Activated CD4-positive, alpha-beta T cell treated with anti-CD3 and anti-CD28 coated beads for 36 hours (primary cell): ENCODE measurements around the gene RASGRF2. TPM values are rescaled to one million over a fixed set of nuclear protein-coding genes. Genes with fewer than 3 reads are reported as not detected.

Experiments used
- ATAC-seq: fragments of 200-7000 bp; cut with Tn5 transposase; one replicate; pipeline ENCODE4 v1.10.0; 2021; ENCODE audit warnings: mild to moderate bottlenecking, moderate library complexity
- CTCF ChIA-PET: fragments of 350-600 bp; sonication (Branson Sonifier 250); formaldehyde crosslinking; loops from one replicate; lab custom pipeline; 2021; ENCODE audit warnings: antibody characterized with exemption; lab: Charles Lee
- POLR2A ChIA-PET: fragments of 350-600 bp; sonication (Branson Sonifier 250); formaldehyde crosslinking; loops from one replicate; lab custom pipeline; 2021; ENCODE audit warnings: antibody characterized with exemption, inconsistent platforms; lab: Charles Lee
- DNase-seq: peaks from one replicate; pipeline ENCODE4 v3.0.0-alpha.2; 2020
- H3K27ac Mint-ChIP-seq: one replicate; pipeline ENCODE4 v1.8.0; 2021; ENCODE audit warnings: mixed read lengths
- H3K27me3 Mint-ChIP-seq: one replicate; pipeline ENCODE4 v1.8.0; 2021; ENCODE audit warnings: mixed read lengths
- H3K36me3 Mint-ChIP-seq: one replicate; pipeline ENCODE4 v1.8.0; 2021; ENCODE audit warnings: low read depth, mixed read lengths
- H3K4me1 Mint-ChIP-seq: one replicate; pipeline ENCODE4 v1.8.0; 2021; ENCODE audit warnings: mixed read lengths
- H3K4me3 Mint-ChIP-seq: one replicate; pipeline ENCODE4 v1.8.0; 2021; ENCODE audit warnings: mild to moderate bottlenecking, moderate library complexity, mixed read lengths
- H3K9me3 Mint-ChIP-seq: one replicate; pipeline ENCODE4 v1.8.0; 2021; ENCODE audit warnings: low read depth, mixed read lengths
- intact Hi-C, 2 experiments: fragments of 100-400 bp; cut with DNase I in 1 of 2; cut with micrococcal nuclease in 1 of 2; formaldehyde crosslinking; loops; one replicate each; pipeline versions ENCODE4 v1.14.2 to v1.15.1; 2022 to 2024; cut with DNase I, micrococcal nuclease
- total RNA-seq, 2 experiments: library from RNA; stranded (reverse); gene quantifications; one replicate each; pipeline ENCODE4 v1.2.3, GENCODE V29; 2021

Gene RASGRF2
- total RNA-seq, 2 experiments from 2014 or later, result 8.2 to 14.2 TPM

DNA sequence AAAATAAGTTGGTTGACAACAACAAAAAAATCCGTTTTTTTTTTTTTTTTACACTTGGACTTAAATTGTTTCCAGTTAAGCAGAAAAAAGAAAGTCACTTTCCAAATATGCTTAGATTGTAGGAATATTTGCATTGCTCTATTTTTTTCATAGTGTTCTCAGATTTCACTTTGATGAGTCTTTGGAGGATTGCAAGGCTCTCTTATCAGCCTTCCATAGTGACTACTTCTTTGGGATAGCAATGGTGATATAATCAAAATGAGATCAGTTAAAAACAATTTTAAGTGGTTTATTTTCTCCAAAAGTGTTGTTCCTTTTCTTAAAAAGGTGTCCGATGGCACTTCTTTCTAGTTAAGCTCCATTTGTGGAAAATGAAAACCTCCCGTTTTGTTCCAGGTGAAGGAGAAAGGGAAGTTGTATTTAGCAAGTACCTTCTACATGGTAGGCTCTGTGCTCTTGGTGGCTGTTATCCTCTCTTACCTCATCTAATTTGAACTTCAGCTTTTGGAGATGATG is 3.9 kb downstream of the RASGRF2 start:
- H3K4me1 Mint-ChIP-seq, result peaks cover 68% of the 10 kb centered on the region
- CTCF ChIA-PET, result interaction anchor here (1.1 kb wide), 1 partner anchor 11 kb away, joined by 3 read pairs; no protein-coding TSS in a partner anchor
- intact Hi-C loops, result loop anchor here (2.0 to 10.0 kb wide), 7 partner anchors 53 to 338 kb away; partner anchors contain the start of gene ZCCHC9 (in 1 of the 2)
- H3K27ac Mint-ChIP-seq, result peak overlapping the region; percentile 33
- DNase-seq (no peak), ATAC-seq (no peak)
- H3K4me3 Mint-ChIP-seq, result peak overlapping the region; percentile 26
- POLR2A ChIA-PET, result no interaction called here
- no peaks in the 10 kb centered on the region for H3K9me3 Mint-ChIP-seq
- peaks cover 5% of the 10 kb centered on the region for H3K27me3 Mint-ChIP-seq
- H3K36me3 Mint-ChIP-seq, result peaks cover 4% of the 10 kb centered on the region

DNA sequence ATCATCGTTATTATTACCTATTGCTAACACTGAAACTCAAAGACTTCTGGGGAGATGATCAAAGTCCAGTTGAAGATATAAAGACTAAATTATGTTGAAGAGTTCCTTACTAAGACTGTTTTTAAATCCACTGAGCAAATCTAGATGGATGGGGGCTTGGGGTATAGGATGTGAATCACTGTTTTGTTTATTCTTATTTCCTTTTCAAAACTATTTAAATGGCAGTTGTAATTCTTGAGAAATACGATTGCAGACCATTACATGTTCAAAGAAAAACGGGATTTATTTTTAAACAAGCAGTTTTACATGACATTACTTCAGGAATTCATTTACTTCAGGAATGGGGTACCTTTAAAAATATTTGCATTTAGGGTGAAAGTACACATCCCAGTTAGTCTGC is 4.3 kb downstream of the RASGRF2 start:
- Mint-ChIP-seq H3K4me1 (peaks cover 63% of the 10 kb centered on the region), H3K9me3 (no peaks in the 10 kb centered on the region), H3K27me3 (peaks cover 3% of the 10 kb centered on the region), H3K27ac (peak overlapping the region; percentile 33), H3K4me3 (peak overlapping the region; percentile 26), H3K36me3 (peaks cover 4% of the 10 kb centered on the region)
- DNase-seq (no peak), ATAC-seq (no peak)
- CTCF ChIA-PET, result interaction anchor here (1.1 kb wide), 1 partner anchor 10 kb away, joined by 3 read pairs; no protein-coding TSS in a partner anchor
- intact Hi-C loops, result loop anchor here (5.0 to 10.0 kb wide), 6 partner anchors 97 to 338 kb away; partner anchors contain the start of gene ZCCHC9 (in 1 of the 2)
- POLR2A ChIA-PET, result no interaction called here

GRCh38 chr5:80964919-80965318 is 4.8 kb downstream of the RASGRF2 start:
- H3K27me3 Mint-ChIP-seq, result no peaks in the 10 kb centered on the region
- ChIA-PET CTCF (no interaction called here), POLR2A (no interaction called here)
- intact Hi-C loops, result loop anchor here (5.0 to 10.0 kb wide), 6 partner anchors 98 to 337 kb away; partner anchors contain the start of gene ZCCHC9 (in 1 of the 2)
- peaks cover 59% of the 10 kb centered on the region for H3K4me1 Mint-ChIP-seq
- ATAC-seq, result no peak
- H3K4me3 Mint-ChIP-seq, result peak overlapping the region; percentile 13
- H3K36me3 Mint-ChIP-seq, result peaks cover 4% of the 10 kb centered on the region
- H3K27ac Mint-ChIP-seq, result peak overlapping the region; percentile 16
- peak; percentile 26 for DNase-seq
- no peaks in the 10 kb centered on the region for H3K9me3 Mint-ChIP-seq

GRCh38 chr5:80967500-80968181 is 7.5 kb downstream of the RASGRF2 start:
- CTCF ChIA-PET, result interaction anchor here (0.6 to 1.3 kb wide), 4 partner anchors 10 to 38 kb away, joined by 3 to 4 read pairs (median 4); no protein-coding TSS in a partner anchor
- H3K4me3 Mint-ChIP-seq, result no peak overlapping the region

GRCh38 chr5:80973027-80973426 is 12.9 kb downstream of the RASGRF2 start:
- Mint-ChIP-seq H3K27me3 (no peaks in the 10 kb centered on the region), H3K4me3 (no peak overlapping the region), H3K36me3 (peaks cover 7% of the 10 kb centered on the region), H3K9me3 (no peaks in the 10 kb centered on the region), H3K27ac (peak overlapping the region; percentile 38), H3K4me1 (peaks cover 65% of the 10 kb centered on the region)
- POLR2A ChIA-PET, result no interaction called here
- intact Hi-C loops, result no loop called here
- no peak for DNase-seq
- CTCF ChIA-PET, result interaction anchor here (0.6 kb wide), 1 partner anchor 839 kb away, joined by 3 read pairs; no protein-coding TSS in a partner anchor
- ATAC-seq, result peak; percentile 60

More at GRCh38 chr5:80967500-80968181, 7.5 kb downstream of the RASGRF2 start:
- peaks cover 67% of the 10 kb centered on the region for H3K4me1 Mint-ChIP-seq
- no peaks in the 10 kb centered on the region for H3K9me3 Mint-ChIP-seq
- POLR2A ChIA-PET, result interaction anchor here (0.6 to 0.8 kb wide), 3 partner anchors 22 to 823 kb away, joined by 4 to 11 read pairs (median 4); no protein-coding TSS in a partner anchor
- peak overlapping the region; percentile 47 for H3K27ac Mint-ChIP-seq
- peaks cover 4% of the 10 kb centered on the region for H3K36me3 Mint-ChIP-seq
- peak; percentile 63 for ATAC-seq
- DNase-seq, result no peak
- no peaks in the 10 kb centered on the region for H3K27me3 Mint-ChIP-seq
- intact Hi-C loops, result loop anchor here in 1 of 2 experiments (10.0 kb wide), 1 partner anchor 197 kb away; no protein-coding TSS in a partner anchor

- ATAC-seq (no peak), DNase-seq (no peak)
- Mint-ChIP-seq H3K9me3 (no peaks in the 10 kb centered on the region), H3K4me1 (peaks cover 72% of the 10 kb centered on the region), H3K27ac (no peak overlapping the region), H3K4me3 (no peak overlapping the region), H3K36me3 (peaks cover 3% of the 10 kb centered on the region), H3K27me3 (no peaks in the 10 kb centered on the region)
- intact Hi-C loops, result no loop called here
- POLR2A ChIA-PET, result interaction anchor here (0.6 to 1.7 kb wide), 3 partner anchors 20 to 40 kb away, joined by 3 to 12 read pairs (median 6); no protein-coding TSS in a partner anchor
- CTCF ChIA-PET, result interaction anchor here (1.1 to 2.8 kb wide), 5 partner anchors 11 to 46 kb away, joined by 3 to 13 read pairs (median 4); no protein-coding TSS in a partner anchor
Measured at GRCh38 chr5:80975065-80975464, 14.9 kb downstream of the RASGRF2 start.

- H3K9me3 Mint-ChIP-seq, result no peaks in the 10 kb centered on the region
- peaks cover 70% of the 10 kb centered on the region for H3K4me1 Mint-ChIP-seq
- peaks cover 3% of the 10 kb centered on the region for H3K36me3 Mint-ChIP-seq
- no peaks in the 10 kb centered on the region for H3K27me3 Mint-ChIP-seq
- intact Hi-C loops, result no loop called here
- H3K4me3 Mint-ChIP-seq, result no peak overlapping the region
- POLR2A ChIA-PET, result no interaction called here
- H3K27ac Mint-ChIP-seq, result no peak overlapping the region
- ATAC-seq, result no peak
- CTCF ChIA-PET, result interaction anchor here (1.1 kb wide), 1 partner anchor 14 kb away, joined by 4 read pairs; no protein-coding TSS in a partner anchor
- no peak for DNase-seq
Measured at GRCh38 chr5:80976985-80977384, 16.8 kb downstream of the RASGRF2 start.

GRCh38 chr5:80977764-80978163 is 17.6 kb downstream of the RASGRF2 start:
- Mint-ChIP-seq H3K9me3 (no peaks in the 10 kb centered on the region), H3K4me3 (no peak overlapping the region), H3K27ac (no peak overlapping the region), H3K4me1 (peaks cover 68% of the 10 kb centered on the region), H3K27me3 (no peaks in the 10 kb centered on the region), H3K36me3 (peaks cover 3% of the 10 kb centered on the region)
- intact Hi-C loops, result no loop called here
- ChIA-PET POLR2A (no interaction called here), CTCF (interaction anchor here (0.7 kb wide), 1 partner anchor 23 kb away, joined by 3 read pairs; no protein-coding TSS in a partner anchor)
- ATAC-seq, result no peak
- DNase-seq, result no peak

- no peak overlapping the region for H3K27ac Mint-ChIP-seq
- H3K9me3 Mint-ChIP-seq, result no peaks in the 10 kb centered on the region
- H3K27me3 Mint-ChIP-seq, result no peaks in the 10 kb centered on the region
- H3K4me3 Mint-ChIP-seq, result no peak overlapping the region
- H3K36me3 Mint-ChIP-seq, result peaks cover 3% of the 10 kb centered on the region
- no peak for DNase-seq
- peaks cover 59% of the 10 kb centered on the region for H3K4me1 Mint-ChIP-seq
- ATAC-seq, result no peak
- ChIA-PET POLR2A (no interaction called here), CTCF (interaction anchor here (0.6 to 1.1 kb wide), 5 partner anchors 13 to 129 kb away, joined by 3 to 4 read pairs (median 3); no protein-coding TSS in a partner anchor)
- intact Hi-C loops, result no loop called here
Measured at GRCh38 chr5:80978772-80979317, 18.7 kb downstream of the RASGRF2 start.

DNA sequence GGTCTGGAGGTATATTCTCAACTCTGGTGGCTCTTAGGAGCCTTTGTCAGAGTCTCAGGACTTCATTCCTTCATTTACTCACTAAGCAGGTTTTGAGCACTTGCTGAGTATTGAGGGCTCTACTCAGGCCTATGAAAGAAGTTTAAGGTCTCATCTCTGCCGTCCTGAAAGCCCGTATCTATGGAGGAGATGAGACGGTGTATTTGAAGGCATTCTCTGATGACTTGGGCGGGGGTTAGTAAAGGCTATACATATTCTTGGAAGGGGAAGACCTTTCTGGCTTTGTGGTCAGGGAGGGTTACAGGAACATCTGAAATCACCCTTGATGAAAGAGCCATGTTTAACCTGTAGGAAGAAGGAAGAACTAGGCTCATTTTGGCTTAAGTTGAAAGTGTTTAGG is 21.9 kb downstream of the RASGRF2 start:
- Mint-ChIP-seq H3K4me1 (peaks cover 51% of the 10 kb centered on the region), H3K27ac (no peak overlapping the region), H3K27me3 (no peaks in the 10 kb centered on the region), H3K9me3 (no peaks in the 10 kb centered on the region), H3K36me3 (peaks cover under 1% of the 10 kb centered on the region), H3K4me3 (no peak overlapping the region)
- ChIA-PET POLR2A (no interaction called here), CTCF (no interaction called here)
- ATAC-seq (no peak), DNase-seq (no peak)
- intact Hi-C loops, result no loop called here

DNA sequence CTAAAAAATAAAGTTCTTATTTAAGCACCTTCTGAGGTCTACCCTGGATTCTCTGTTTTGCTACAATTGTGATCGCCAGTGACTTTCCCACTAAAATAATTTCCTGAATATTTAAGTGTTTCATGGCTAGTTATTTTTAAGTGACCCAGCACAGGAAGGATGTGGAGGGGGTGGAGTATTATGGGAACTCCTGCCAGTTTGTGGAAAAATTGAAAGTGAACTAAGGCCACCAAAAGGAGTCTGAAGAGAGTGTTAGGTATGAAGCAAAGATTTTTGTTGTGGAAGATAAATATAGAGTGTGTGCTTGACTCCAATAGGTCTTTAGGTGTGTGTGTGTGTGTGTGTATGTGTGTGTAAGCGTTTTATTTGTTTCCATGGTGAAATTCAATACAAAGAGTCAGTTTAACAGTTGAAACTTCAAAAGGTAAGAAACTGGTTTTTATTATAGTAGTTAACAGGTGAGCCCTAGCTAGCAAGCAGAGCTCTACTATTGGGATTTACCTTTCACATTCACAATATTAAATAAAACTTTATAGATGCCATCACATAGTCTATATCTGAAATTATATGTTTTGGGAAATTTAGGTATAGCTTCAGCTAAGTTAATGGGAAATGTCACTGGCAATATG is 25.6 kb downstream of the RASGRF2 start:
- peak overlapping the region; percentile 69 for H3K27ac Mint-ChIP-seq
- intact Hi-C loops, result no loop called here

More for the DNA sequence above, 25.6 kb downstream of the RASGRF2 start:
- ChIA-PET CTCF (interaction anchor here (1.1 to 2.3 kb wide), 2 partner anchors 11 to 122 kb away, joined by 4 to 13 read pairs; no protein-coding TSS in a partner anchor), POLR2A (no interaction called here)
- DNase-seq, result no peak
- no peak for ATAC-seq
- Mint-ChIP-seq H3K36me3 (no peaks in the 10 kb centered on the region), H3K4me1 (peaks cover 51% of the 10 kb centered on the region), H3K9me3 (no peaks in the 10 kb centered on the region), H3K27me3 (no peaks in the 10 kb centered on the region), H3K4me3 (no peak overlapping the region)
